Lung (tissue), 12 donors: ENCODE results near the gene ADGRG1. TPM values are rescaled to one million over a fixed set of nuclear protein-coding genes. Genes with fewer than 3 reads are reported as not detected.

Experiments
- ATAC-seq: fragments of 200-7000 bp; cut with Tn5 transposase; one replicate; pipeline ENCODE4 v1.9.1; 2020; ENCODE audit warnings: moderate number of reproducible peaks; ENCODE audit not compliant: insufficient read depth, low FRiP score
- DNase-seq, 3 donors: peaks; one replicate each; pipeline ENCODE4 v3.0.0-alpha.2; 2013 to 2017
- H3K27ac ChIP-seq, 2 donors: one replicate each; pipeline ENCODE4 v1.5.1; 2013; ENCODE audit warnings: mild to moderate bottlenecking in 2 of 2, moderate library complexity in 2 of 2, control low read depth in 1 of 2, inconsistent platforms in 1 of 2, low read depth in 1 of 2, low read length in 1 of 2
- H3K27me3 ChIP-seq, 3 donors: one replicate each; pipeline ENCODE4 v1.5.1; 2013; ENCODE audit warnings: low read length in 2 of 3; ENCODE audit not compliant: control insufficient read depth in 3 of 3, insufficient read depth in 3 of 3
- H3K36me3 ChIP-seq, 4 donors: one replicate each; pipeline ENCODE4 v1.5.1; 2013; ENCODE audit warnings: low read length in 4 of 4, mild to moderate bottlenecking in 1 of 4, moderate library complexity in 1 of 4; ENCODE audit not compliant: control insufficient read depth in 4 of 4, insufficient read depth in 4 of 4
- H3K4me1 ChIP-seq, 5 donors: one replicate each; pipeline ENCODE4 v1.5.1; 2013; ENCODE audit warnings: low read length in 5 of 5, mild to moderate bottlenecking in 2 of 5, moderate library complexity in 1 of 5; ENCODE audit not compliant: control insufficient read depth in 5 of 5, insufficient read depth in 5 of 5
- H3K4me3 ChIP-seq: one replicate; pipeline ENCODE4 v1.5.1; 2013; ENCODE audit warnings: mild to moderate bottlenecking, control low read depth, moderate library complexity
- H3K9ac ChIP-seq, 2 donors: one replicate each; pipeline ENCODE4 v1.5.1; 2013; ENCODE audit warnings: low read length in 2 of 2, control low read depth in 1 of 2; ENCODE audit not compliant: insufficient read depth in 1 of 2
- H3K9me3 ChIP-seq, 4 donors: one replicate each; pipeline ENCODE4 v1.5.1; 2013; ENCODE audit warnings: low read length in 3 of 4, mild to moderate bottlenecking in 1 of 4, moderate library complexity in 1 of 4; ENCODE audit not compliant: control insufficient read depth in 4 of 4, insufficient read depth in 3 of 4
- WGBS, 2 donors: extraction: QIAGEN DNeasy Blood & Tissue Kit; methylation state at CpG; one replicate each; pipeline ENCODE4 v1.1.7; 2013; 5-methylcytosine and 5-hydroxymethylcytosine counted together
- polyA plus RNA-seq, 2 donors: library from polyadenylated mRNA; stranded (reverse); fragments of 200-250 nt; gene quantifications; one replicate each; pipeline ENCODE4 v1.2.1, GENCODE V29; 2013
- total RNA-seq, 2 donors: library from RNA; depleted of rRNA in 1 of 2; stranded (reverse); fragments of >200 nt in 1 of 2; gene quantifications; one replicate each; pipeline ENCODE4 v1.2.1, GENCODE V29; 2014 to 2021
- TF ChIP-seq, protein P1 (sequence below): IDR thresholded peaks from 2 replicates; pipeline ENCODE4 v1.5.1; 2012; ENCODE audit warnings: mild to moderate bottlenecking; ENCODE audit errors: control extremely low read depth, extremely low read depth
- donor health status: control.
- donor health status: control.
- donor health status: Bipolar disorder and iron deficiency.
- donor health status: healthy.
- donor health status: DM: yes; HTN: yes; CAD: no.

Gene ADGRG1
- total and polyA plus RNA-seq, 4 donors: 8.8 to 74.4 (median 28.0) TPM

DNA sequence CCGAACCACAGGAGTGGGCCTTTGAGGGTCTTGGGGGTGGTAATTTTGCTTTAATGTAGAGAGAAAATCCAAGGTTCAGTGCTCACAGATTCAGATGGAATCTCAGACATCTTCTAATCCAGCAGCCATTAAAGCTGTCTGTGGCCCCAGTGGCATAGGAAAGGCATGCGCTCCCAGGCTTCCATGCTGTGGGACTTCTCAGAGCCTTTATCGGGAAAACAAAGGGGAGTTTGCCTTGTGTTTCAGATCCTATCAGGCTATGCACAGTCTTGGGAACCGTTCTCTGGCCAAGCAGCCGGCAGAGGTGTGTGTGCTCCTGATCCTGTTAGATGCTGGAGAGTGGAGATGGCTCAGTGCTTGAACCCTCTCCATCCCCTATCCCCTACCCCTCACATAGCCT is 7.8 kb downstream of the ADGRG1 start:
- no peak for DNase-seq
- no peak overlapping the region for H3K9ac ChIP-seq
- 87 to 97% methylated on average over 5 of the region's 5 CpGs for WGBS, 2 donors
- no peaks in the 10 kb centered on the region for H3K36me3 ChIP-seq
- H3K9me3 ChIP-seq: no peaks in the 10 kb centered on the region
- H3K27ac ChIP-seq: peak overlapping the region; percentile 58 to 59
- H3K4me3 ChIP-seq: no peak overlapping the region
- ATAC-seq: no peak
- TF ChIP-seq, protein P1, sequence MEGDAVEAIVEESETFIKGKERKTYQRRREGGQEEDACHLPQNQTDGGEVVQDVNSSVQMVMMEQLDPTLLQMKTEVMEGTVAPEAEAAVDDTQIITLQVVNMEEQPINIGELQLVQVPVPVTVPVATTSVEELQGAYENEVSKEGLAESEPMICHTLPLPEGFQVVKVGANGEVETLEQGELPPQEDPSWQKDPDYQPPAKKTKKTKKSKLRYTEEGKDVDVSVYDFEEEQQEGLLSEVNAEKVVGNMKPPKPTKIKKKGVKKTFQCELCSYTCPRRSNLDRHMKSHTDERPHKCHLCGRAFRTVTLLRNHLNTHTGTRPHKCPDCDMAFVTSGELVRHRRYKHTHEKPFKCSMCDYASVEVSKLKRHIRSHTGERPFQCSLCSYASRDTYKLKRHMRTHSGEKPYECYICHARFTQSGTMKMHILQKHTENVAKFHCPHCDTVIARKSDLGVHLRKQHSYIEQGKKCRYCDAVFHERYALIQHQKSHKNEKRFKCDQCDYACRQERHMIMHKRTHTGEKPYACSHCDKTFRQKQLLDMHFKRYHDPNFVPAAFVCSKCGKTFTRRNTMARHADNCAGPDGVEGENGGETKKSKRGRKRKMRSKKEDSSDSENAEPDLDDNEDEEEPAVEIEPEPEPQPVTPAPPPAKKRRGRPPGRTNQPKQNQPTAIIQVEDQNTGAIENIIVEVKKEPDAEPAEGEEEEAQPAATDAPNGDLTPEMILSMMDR: no peak
- no peaks in the 10 kb centered on the region for H3K27me3 ChIP-seq
- H3K4me1 ChIP-seq: peaks cover 0 to 39% (median 15%) of the 10 kb centered on the region in 5 donors

GRCh38 chr16:57637020-57637419 is 8.6 kb downstream of the ADGRG1 start:
- ATAC-seq: no peak
- TF ChIP-seq, protein P1: no peak
- H3K4me3 ChIP-seq: no peak overlapping the region
- 46 to 52% methylated on average over 8 of the region's 8 CpGs for whole genome bisulfite sequencing, 2 donors
- H3K9ac ChIP-seq: no peak overlapping the region
- no peaks in the 10 kb centered on the region for H3K36me3 ChIP-seq
- peak overlapping the region; percentile 58 to 59 for H3K27ac ChIP-seq
- no peaks in the 10 kb centered on the region for H3K27me3 ChIP-seq
- DNase-seq: no peak
- H3K9me3 ChIP-seq: no peaks in the 10 kb centered on the region
- peaks cover 0 to 37% (median 15%) of the 10 kb centered on the region in 5 donors for H3K4me1 ChIP-seq

- Histone ChIP-seq H3K27me3 (no peaks in the 10 kb centered on the region), H3K9ac (no peak overlapping the region), H3K9me3 (no peaks in the 10 kb centered on the region), H3K4me1 (peaks cover 0 to 39% (median 15%) of the 10 kb centered on the region in 5 donors), H3K4me3 (no peak overlapping the region), H3K27ac (peak overlapping the region; percentile 59 to 82), H3K36me3 (no peaks in the 10 kb centered on the region)
- TF ChIP-seq, protein P1: no peak
- DNase-seq (peak in 2 of 3 donors; percentile 52 to 66), ATAC-seq (no peak)
- 23 to 41% methylated on average over 8 of the region's 8 CpGs for WGBS, 2 donors
Observed at GRCh38 chr16:57637424-57637823, 9.0 kb downstream of the ADGRG1 start.

DNA sequence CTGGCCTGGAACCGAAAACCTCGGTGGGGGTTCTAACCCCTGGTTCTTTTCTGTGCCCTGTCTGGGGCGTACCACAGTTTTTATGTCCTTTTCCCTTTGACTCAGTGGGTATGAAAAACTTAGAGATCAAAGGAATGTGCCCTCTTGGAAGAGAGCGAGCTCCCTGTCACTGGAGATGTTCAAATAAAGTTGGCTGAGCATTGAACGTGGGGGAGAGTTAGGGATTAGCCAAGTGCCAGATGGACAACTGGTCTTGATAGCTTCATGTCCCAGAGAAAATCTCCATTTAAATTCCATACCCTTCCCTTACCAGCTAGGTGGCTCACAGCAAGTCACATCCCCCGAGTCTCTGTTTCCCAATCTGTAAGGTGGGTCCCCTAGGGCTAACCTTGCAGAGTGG is 9.5 kb downstream of the ADGRG1 start:
- DNase-seq: no peak
- H3K4me3 ChIP-seq: no peak overlapping the region
- no peaks in the 10 kb centered on the region for H3K27me3 ChIP-seq
- H3K36me3 ChIP-seq: no peaks in the 10 kb centered on the region
- H3K4me1 ChIP-seq: peaks cover 0 to 38% (median 15%) of the 10 kb centered on the region in 5 donors
- no peak for ATAC-seq
- no peak overlapping the region for H3K9ac ChIP-seq
- peak overlapping the region; percentile 49 to 82 for H3K27ac ChIP-seq
- H3K9me3 ChIP-seq: no peaks in the 10 kb centered on the region
- whole genome bisulfite sequencing, 2 donors: 78 to 88% methylated on average over 6 of the region's 6 CpGs
- TF ChIP-seq, protein P1: no peak
